Panc1 (cell line): ENCODE data around the gene ZNF407. TPM values are rescaled to one million over a fixed set of nuclear protein-coding genes. Genes with fewer than 3 reads are reported as not detected.

Experiments
- ATAC-seq: fragments of 200-7000 bp; cut with Tn5 transposase; 2 replicates; pipeline ENCODE4 v1.9.1; 2020; ENCODE audit warnings: mild to moderate bottlenecking, moderate library complexity
- BruUV-seq: library from RNA; stranded (reverse); fragments of 400-500 nt; replicated peaks from 2 replicates; lab custom pipeline; 2021; lab: Mats Ljungman, UMichigan
- CTCF ChIA-PET: fragments of 300-600 bp; sonication (Branson Sonifier 250); formaldehyde crosslinking; loops from one replicate; lab custom pipeline; 2022; ENCODE audit warnings: antibody characterized with exemption; lab: Charles Lee
- POLR2A ChIA-PET: fragments of 300-600 bp; sonication (Branson Sonifier 250); formaldehyde crosslinking; loops from one replicate; lab custom pipeline; 2022; ENCODE audit warnings: antibody characterized with exemption; lab: Charles Lee
- DNase-seq: peaks from one replicate; pipeline ENCODE4 v3.0.0-alpha.2; 2010; ENCODE audit warnings: low read depth, low spot score
- H3K27ac ChIP-seq: 2 replicates; pipeline ENCODE4 v1.5.1; 2011; ENCODE audit warnings: mild to moderate bottlenecking, low read length, inconsistent platforms
- H3K27me3 ChIP-seq: fragments of 200-500 bp; sonication (Bioruptor generic); 2 replicates; pipeline ENCODE4 v1.6.0; 2014; ENCODE audit warnings: low read length, inconsistent platforms; ENCODE audit not compliant: control insufficient read depth, insufficient read depth
- H3K36me3 ChIP-seq: fragments of 200-500 bp; sonication (Bioruptor generic); 2 replicates; pipeline ENCODE4 v1.5.1; 2014; ENCODE audit warnings: inconsistent platforms, mild to moderate bottlenecking, low read length, moderate library complexity; ENCODE audit not compliant: control insufficient read depth, insufficient read depth
- H3K4me1 ChIP-seq: 2 replicates; pipeline ENCODE4 v1.5.1; 2011; ENCODE audit warnings: inconsistent platforms, mild to moderate bottlenecking, low read length, moderate library complexity; ENCODE audit not compliant: control insufficient read depth, insufficient read depth
- H3K4me3 ChIP-seq, 2 experiments: 2 replicates each; pipeline ENCODE4 v1.5.1; 2011 to 2012; ENCODE audit warnings: low read depth in 2 of 2, low read length in 2 of 2, mild to moderate bottlenecking in 2 of 2, inconsistent platforms in 1 of 2, moderate library complexity in 1 of 2
- H3K9me3 ChIP-seq: fragments of 200-500 bp; sonication (Bioruptor generic); 2 replicates; pipeline ENCODE4 v1.5.1; 2014; ENCODE audit warnings: low read depth, mild to moderate bottlenecking, inconsistent platforms, low read length, moderate library complexity; ENCODE audit not compliant: control insufficient read depth, insufficient read depth
- POLR2AphosphoS5 ChIP-seq: IDR thresholded peaks from 2 replicates; pipeline ENCODE4 v1.6.1; 2012; ENCODE audit warnings: mild to moderate bottlenecking, low read depth, low read length, moderate library complexity
- SIN3A ChIP-seq: IDR thresholded peaks from 2 replicates; pipeline ENCODE4 v1.6.1; 2012; ENCODE audit warnings: low read depth, mild to moderate bottlenecking, low read length, moderate library complexity, borderline replicate concordance; ENCODE audit not compliant: insufficient read depth
- TCF7L2 ChIP-seq: IDR thresholded peaks from 2 replicates; pipeline ENCODE4 v1.6.1; 2011; ENCODE audit warnings: mild to moderate bottlenecking, low read depth, low read length, inconsistent platforms
- in situ Hi-C: cut with HindIII; loops from 2 replicates; pipeline ENCODE4 v1.10.0; 2016; ENCODE audit warnings: low sequenced_read_pairs, low pct_unique_long_range_greater_than_20kb
- intact Hi-C: fragments of 100-400 bp; cut with micrococcal nuclease; formaldehyde crosslinking; loops from one replicate; pipeline ENCODE4 v1.10.0; 2022; ENCODE audit not compliant: unreplicated experiment
- total RNA-seq: library from RNA; stranded (reverse); gene quantifications from one replicate; pipeline ENCODE4 v1.2.1, GENCODE V29; 2021; ENCODE audit not compliant: unreplicated experiment
- TF ChIP-seq, protein P1 (sequence below): fragments of 450-650 bp; IDR thresholded peaks from 2 replicates; pipeline ENCODE4 v1.5.1; 2017; ENCODE audit warnings: mild to moderate bottlenecking
- TF ChIP-seq, protein P2 (sequence below), 2 experiments: IDR thresholded peaks; 2 replicates each; pipeline ENCODE4 v1.6.1; 2011 to 2012; ENCODE audit warnings: low read depth in 2 of 2, control low read depth in 1 of 2, low read length in 1 of 2, mild to moderate bottlenecking in 1 of 2, moderate library complexity in 1 of 2; ENCODE audit not compliant: insufficient read depth in 1 of 2

ZNF407 gene
- total RNA-seq, 1 experiment from 2014 or later, result 16.8 TPM

DNA sequence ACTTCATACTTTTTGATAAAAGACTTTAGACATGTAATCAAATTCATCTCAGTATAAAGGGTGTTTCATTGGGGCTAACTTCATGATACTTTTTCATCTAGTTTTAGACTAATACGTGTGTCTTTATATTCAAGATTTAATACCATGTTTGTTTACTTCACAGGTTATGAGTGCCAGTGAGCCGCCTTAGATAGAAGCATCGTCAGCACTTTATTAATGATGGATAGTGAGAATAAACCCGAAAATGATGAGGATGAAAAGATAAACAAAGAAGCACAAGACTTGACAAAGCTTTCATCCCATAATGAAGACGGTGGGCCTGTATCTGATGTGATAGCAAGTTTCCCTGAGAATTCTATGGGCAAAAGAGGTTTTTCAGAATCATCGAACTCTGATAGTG lies 33.1 kb downstream of the ZNF407 start:
- ATAC-seq, result no peak
- DNase-seq, result no peak
- CTCF ChIA-PET, result no interaction called here
- intact Hi-C loops (no loop called here), in situ Hi-C loops (no loop called here)
- TF ChIP-seq, protein P1, sequence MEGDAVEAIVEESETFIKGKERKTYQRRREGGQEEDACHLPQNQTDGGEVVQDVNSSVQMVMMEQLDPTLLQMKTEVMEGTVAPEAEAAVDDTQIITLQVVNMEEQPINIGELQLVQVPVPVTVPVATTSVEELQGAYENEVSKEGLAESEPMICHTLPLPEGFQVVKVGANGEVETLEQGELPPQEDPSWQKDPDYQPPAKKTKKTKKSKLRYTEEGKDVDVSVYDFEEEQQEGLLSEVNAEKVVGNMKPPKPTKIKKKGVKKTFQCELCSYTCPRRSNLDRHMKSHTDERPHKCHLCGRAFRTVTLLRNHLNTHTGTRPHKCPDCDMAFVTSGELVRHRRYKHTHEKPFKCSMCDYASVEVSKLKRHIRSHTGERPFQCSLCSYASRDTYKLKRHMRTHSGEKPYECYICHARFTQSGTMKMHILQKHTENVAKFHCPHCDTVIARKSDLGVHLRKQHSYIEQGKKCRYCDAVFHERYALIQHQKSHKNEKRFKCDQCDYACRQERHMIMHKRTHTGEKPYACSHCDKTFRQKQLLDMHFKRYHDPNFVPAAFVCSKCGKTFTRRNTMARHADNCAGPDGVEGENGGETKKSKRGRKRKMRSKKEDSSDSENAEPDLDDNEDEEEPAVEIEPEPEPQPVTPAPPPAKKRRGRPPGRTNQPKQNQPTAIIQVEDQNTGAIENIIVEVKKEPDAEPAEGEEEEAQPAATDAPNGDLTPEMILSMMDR, result no peak
- TF ChIP-seq SIN3A (no peak), POLR2AphosphoS5 (no peak), TCF7L2 (no peak)
- TF ChIP-seq, protein P2, sequence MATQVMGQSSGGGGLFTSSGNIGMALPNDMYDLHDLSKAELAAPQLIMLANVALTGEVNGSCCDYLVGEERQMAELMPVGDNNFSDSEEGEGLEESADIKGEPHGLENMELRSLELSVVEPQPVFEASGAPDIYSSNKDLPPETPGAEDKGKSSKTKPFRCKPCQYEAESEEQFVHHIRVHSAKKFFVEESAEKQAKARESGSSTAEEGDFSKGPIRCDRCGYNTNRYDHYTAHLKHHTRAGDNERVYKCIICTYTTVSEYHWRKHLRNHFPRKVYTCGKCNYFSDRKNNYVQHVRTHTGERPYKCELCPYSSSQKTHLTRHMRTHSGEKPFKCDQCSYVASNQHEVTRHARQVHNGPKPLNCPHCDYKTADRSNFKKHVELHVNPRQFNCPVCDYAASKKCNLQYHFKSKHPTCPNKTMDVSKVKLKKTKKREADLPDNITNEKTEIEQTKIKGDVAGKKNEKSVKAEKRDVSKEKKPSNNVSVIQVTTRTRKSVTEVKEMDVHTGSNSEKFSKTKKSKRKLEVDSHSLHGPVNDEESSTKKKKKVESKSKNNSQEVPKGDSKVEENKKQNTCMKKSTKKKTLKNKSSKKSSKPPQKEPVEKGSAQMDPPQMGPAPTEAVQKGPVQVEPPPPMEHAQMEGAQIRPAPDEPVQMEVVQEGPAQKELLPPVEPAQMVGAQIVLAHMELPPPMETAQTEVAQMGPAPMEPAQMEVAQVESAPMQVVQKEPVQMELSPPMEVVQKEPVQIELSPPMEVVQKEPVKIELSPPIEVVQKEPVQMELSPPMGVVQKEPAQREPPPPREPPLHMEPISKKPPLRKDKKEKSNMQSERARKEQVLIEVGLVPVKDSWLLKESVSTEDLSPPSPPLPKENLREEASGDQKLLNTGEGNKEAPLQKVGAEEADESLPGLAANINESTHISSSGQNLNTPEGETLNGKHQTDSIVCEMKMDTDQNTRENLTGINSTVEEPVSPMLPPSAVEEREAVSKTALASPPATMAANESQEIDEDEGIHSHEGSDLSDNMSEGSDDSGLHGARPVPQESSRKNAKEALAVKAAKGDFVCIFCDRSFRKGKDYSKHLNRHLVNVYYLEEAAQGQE (IDR thresholded peaks at IDR 0.05; ENCODE audit: insufficient read depth in 1 of 2, low read depth in 2 of 2, low read length in 1 of 2), result no peak
- Histone ChIP-seq H3K36me3 (no peaks in the 10 kb centered on the region), H3K4me1 (no peaks in the 10 kb centered on the region), H3K9me3 (no peaks in the 10 kb centered on the region), H3K27ac (no peak overlapping the region), H3K27me3 (no peaks in the 10 kb centered on the region), H3K4me3 (no peak overlapping the region)
- BruUV-seq, result no TSS peak
- POLR2A ChIA-PET, result no interaction called here

DNA sequence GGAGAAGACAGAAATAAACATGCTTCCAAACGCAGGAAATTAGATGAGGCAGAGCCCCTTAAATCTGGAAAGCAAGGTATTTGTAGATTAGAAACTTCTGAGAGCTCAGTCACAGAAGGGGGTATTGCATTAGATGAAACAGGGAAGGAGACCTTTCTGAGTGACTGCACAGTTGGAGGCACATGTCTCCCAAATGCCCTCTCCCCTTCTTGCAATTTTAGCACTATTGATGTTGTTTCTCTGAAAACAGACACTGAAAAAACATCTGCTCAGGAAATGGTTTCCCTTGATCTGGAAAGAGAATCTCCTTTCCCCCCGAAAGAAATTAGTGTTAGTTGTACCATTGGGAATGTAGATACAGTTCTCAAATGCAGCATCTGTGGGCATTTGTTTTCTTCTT lies 33.5 kb downstream of the ZNF407 start:
- ChIA-PET POLR2A (no interaction called here), CTCF (no interaction called here)
- Histone ChIP-seq H3K4me1 (no peaks in the 10 kb centered on the region), H3K36me3 (no peaks in the 10 kb centered on the region), H3K4me3 (no peak overlapping the region), H3K27me3 (no peaks in the 10 kb centered on the region), H3K27ac (no peak overlapping the region), H3K9me3 (no peaks in the 10 kb centered on the region)
- BruUV-seq, result no TSS peak
- in situ Hi-C loops, result no loop called here
- no peak for TF ChIP-seq SIN3A
- TF ChIP-seq, protein P1, result no peak
- TF ChIP-seq POLR2AphosphoS5, result no peak
- TF ChIP-seq, protein P2 (IDR thresholded peaks at IDR 0.05; ENCODE audit: insufficient read depth in 1 of 2, low read depth in 2 of 2, low read length in 1 of 2), result no peak
- no peak for TF ChIP-seq TCF7L2
- intact Hi-C loops, result no loop called here
- no peak for ATAC-seq
- DNase-seq, result no peak
